Ammon's horn (tissue), 1 donor: ENCODE data around the gene CTBP2.
"Not testable (repeated sequence)": the region's sequence is repeated elsewhere in the genome, so short reads cannot be mapped to it uniquely, and the experiment has no call there.

Source experiments
- DNase-seq: peaks from one replicate; pipeline ENCODE4 v3.0.0-alpha.2; 2016; ENCODE audit warnings: low spot score

The CTBP2 gene

GRCh38 chr10:125158601-125159485 is 1.5 kb downstream of the CTBP2 start:
- peak; percentile 80 for DNase-seq

- no peak for DNase-seq
Observed at GRCh38 chr10:125158275-125158600, 2.1 kb downstream of the CTBP2 start.

- no peak for DNase-seq
Observed at GRCh38 chr10:125157505-125157904, 2.9 kb downstream of the CTBP2 start.

- no peak for DNase-seq
Observed at GRCh38 chr10:125156739-125157480, 3.5 kb downstream of the CTBP2 start.

- no peak for DNase-seq
Observed at GRCh38 chr10:125156196-125156595, 4.2 kb downstream of the CTBP2 start.

- DNase-seq, result peak; percentile 69
Observed at GRCh38 chr10:125155101-125155500, 5.3 kb downstream of the CTBP2 start.

GRCh38 chr10:125154529-125154928 is 5.8 kb downstream of the CTBP2 start:
- DNase-seq, result no peak

- no peak for DNase-seq
Observed at GRCh38 chr10:125153703-125154490, 6.5 kb downstream of the CTBP2 start.

- peak; percentile 91 for DNase-seq
Observed at GRCh38 chr10:125152450-125153368, 7.7 kb downstream of the CTBP2 start.

- DNase-seq, result no peak
Observed at GRCh38 chr10:125151553-125152449, 8.6 kb downstream of the CTBP2 start.

- DNase-seq, result no peak
Observed at GRCh38 chr10:125151170-125151552, 9.2 kb downstream of the CTBP2 start.

GRCh38 chr10:125150376-125151083 is 9.8 kb downstream of the CTBP2 start:
- DNase-seq, result not testable (repeated sequence)

GRCh38 chr10:125149680-125150047 is 10.7 kb downstream of the CTBP2 start:
- no peak for DNase-seq

- DNase-seq, result no peak
Observed at GRCh38 chr10:125149036-125149679, 11.2 kb downstream of the CTBP2 start.

GRCh38 chr10:125148528-125148927 is 11.8 kb downstream of the CTBP2 start:
- no peak for DNase-seq

- no peak for DNase-seq
Observed at GRCh38 chr10:125147971-125148439, 12.4 kb downstream of the CTBP2 start.

GRCh38 chr10:125146791-125147579 is 13.4 kb downstream of the CTBP2 start:
- DNase-seq, result no peak

GRCh38 chr10:125145636-125146035 is 14.7 kb downstream of the CTBP2 start:
- no peak for DNase-seq
